Measurements from ENCODE around the gene EDN2.

DNA sequence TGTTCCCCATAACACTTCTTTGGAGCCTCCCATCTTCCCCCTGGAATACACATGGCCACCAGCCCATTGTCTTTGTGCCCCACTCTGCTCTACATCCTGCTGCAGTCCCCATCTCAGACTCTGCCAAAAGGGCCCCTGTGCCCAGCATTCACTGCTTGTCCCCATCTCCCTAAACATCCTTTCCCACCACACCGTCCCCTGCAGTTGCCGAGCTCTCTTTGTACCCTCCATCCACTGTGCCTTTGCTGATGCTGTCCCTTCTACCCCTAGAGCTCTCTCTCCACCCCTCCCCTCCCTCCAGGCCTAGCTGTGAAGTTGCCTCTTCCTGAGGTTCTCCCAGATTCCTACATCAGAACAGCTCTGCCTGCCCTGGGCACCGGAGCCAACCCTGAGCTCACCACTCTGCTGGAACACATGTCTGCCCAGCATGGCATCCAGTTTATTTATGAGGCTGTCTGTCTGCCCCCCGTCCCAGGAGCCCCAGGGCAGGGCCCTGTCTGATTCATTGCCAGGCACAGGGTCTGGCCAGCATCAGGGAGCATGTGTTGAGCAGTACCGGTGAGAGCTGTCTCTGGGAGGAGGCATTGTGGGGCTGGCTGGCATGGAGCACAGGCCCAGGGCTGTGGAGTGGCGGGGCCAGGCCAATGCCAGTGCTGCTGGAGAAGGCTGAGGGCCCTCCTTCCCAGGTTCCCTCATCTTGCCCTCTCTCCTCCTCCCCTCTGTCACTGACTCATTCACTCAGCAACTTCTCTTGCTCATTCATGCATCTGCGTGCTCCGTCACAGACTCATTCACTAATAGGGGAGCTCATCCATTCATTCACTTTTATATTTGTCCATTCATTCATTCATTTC lies 28.8 kb downstream of the EDN2 start:
- TF ChIP-seq, protein P1, sequence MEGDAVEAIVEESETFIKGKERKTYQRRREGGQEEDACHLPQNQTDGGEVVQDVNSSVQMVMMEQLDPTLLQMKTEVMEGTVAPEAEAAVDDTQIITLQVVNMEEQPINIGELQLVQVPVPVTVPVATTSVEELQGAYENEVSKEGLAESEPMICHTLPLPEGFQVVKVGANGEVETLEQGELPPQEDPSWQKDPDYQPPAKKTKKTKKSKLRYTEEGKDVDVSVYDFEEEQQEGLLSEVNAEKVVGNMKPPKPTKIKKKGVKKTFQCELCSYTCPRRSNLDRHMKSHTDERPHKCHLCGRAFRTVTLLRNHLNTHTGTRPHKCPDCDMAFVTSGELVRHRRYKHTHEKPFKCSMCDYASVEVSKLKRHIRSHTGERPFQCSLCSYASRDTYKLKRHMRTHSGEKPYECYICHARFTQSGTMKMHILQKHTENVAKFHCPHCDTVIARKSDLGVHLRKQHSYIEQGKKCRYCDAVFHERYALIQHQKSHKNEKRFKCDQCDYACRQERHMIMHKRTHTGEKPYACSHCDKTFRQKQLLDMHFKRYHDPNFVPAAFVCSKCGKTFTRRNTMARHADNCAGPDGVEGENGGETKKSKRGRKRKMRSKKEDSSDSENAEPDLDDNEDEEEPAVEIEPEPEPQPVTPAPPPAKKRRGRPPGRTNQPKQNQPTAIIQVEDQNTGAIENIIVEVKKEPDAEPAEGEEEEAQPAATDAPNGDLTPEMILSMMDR (IDR thresholded peaks at IDR 0.05), result no peak
- TF ChIP-seq EZH2 (IDR thresholded peaks at IDR 0.05; ENCODE audit: borderline replicate concordance, insufficient read depth, low read depth, low read length, poor library complexity, severe bottlenecking), result no peak

Data from B cell (primary cell).